ENCODE results near the gene PDHX.

PDHX gene

GRCh38 chr11:34957606-34958005 lies 41.2 kb downstream of the PDHX start:
- DNase-seq (ENCODE audit: low spot score), result no peak

GRCh38 chr11:34959770-34960169 lies 43.4 kb downstream of the PDHX start:
- no peak for DNase-seq (ENCODE audit: low spot score)

- DNase-seq (ENCODE audit: low spot score), result no peak
These were observed 43.9 kb downstream of the PDHX start for GRCh38 chr11:34960277-34960676.

GRCh38 chr11:34962034-34962433 lies 45.6 kb downstream of the PDHX start:
- no peak for DNase-seq (ENCODE audit: low spot score)

GRCh38 chr11:34963351-34963750 lies 46.9 kb downstream of the PDHX start:
- DNase-seq (ENCODE audit: low spot score), result no peak

GRCh38 chr11:34964610-34965331 lies 48.4 kb downstream of the PDHX start:
- no peak for DNase-seq (ENCODE audit: low spot score)

GRCh38 chr11:34968862-34969261 lies 52.4 kb downstream of the PDHX start:
- no peak for DNase-seq (ENCODE audit: low spot score)

- DNase-seq (ENCODE audit: low spot score), result no peak
These were observed 53.6 kb downstream of the PDHX start for GRCh38 chr11:34970033-34970432.

GRCh38 chr11:34970480-34970879 lies 54.1 kb downstream of the PDHX start:
- DNase-seq (ENCODE audit: low spot score), result no peak

- no peak for DNase-seq (ENCODE audit: low spot score)
These were observed 55.5 kb downstream of the PDHX start for GRCh38 chr11:34971928-34972327.

- DNase-seq (ENCODE audit: low spot score), result no peak
These were observed 55.9 kb downstream of the PDHX start for GRCh38 chr11:34972366-34972765.

GRCh38 chr11:34972892-34973291 lies 56.5 kb downstream of the PDHX start:
- no peak for DNase-seq (ENCODE audit: low spot score)

- no peak for DNase-seq (ENCODE audit: low spot score)
These were observed 59.1 kb downstream of the PDHX start for GRCh38 chr11:34975482-34975881.

GRCh38 chr11:34976496-34977088 lies 60.2 kb downstream of the PDHX start:
- DNase-seq (ENCODE audit: low spot score), result no peak

- DNase-seq (ENCODE audit: low spot score), result no peak
These were observed 60.9 kb downstream of the PDHX start for GRCh38 chr11:34977089-34977912.

- DNase-seq (ENCODE audit: low spot score), result no peak
These were observed 62.1 kb downstream of the PDHX start for GRCh38 chr11:34978236-34979191.

GRCh38 chr11:34984514-34984913 lies 68.1 kb downstream of the PDHX start:
- no peak for DNase-seq (ENCODE audit: low spot score)

GRCh38 chr11:34986883-34987520 lies 70.6 kb downstream of the PDHX start:
- no peak for DNase-seq (ENCODE audit: low spot score)

GRCh38 chr11:34987617-34988016 lies 71.2 kb downstream of the PDHX start:
- no peak for DNase-seq (ENCODE audit: low spot score)

GRCh38 chr11:34988294-34989255 lies 72.2 kb downstream of the PDHX start:
- no peak for DNase-seq (ENCODE audit: low spot score)

Data from CD4-positive, alpha-beta T cell treated with Interleukin-2 at 100 ng/mL for 4 hours (primary cell).